ENCODE measurements around the gene ATP2A1. TPM values are rescaled to one million over a fixed set of nuclear protein-coding genes. Genes with fewer than 3 reads are reported as not detected.

Gene ATP2A1
- total and polyA plus RNA-seq, 2 of the 8 experiments (the other 6 are each of a cell fraction or from before 2014, with no cell fraction given): 1.7 to 2.4 TPM

DNA sequence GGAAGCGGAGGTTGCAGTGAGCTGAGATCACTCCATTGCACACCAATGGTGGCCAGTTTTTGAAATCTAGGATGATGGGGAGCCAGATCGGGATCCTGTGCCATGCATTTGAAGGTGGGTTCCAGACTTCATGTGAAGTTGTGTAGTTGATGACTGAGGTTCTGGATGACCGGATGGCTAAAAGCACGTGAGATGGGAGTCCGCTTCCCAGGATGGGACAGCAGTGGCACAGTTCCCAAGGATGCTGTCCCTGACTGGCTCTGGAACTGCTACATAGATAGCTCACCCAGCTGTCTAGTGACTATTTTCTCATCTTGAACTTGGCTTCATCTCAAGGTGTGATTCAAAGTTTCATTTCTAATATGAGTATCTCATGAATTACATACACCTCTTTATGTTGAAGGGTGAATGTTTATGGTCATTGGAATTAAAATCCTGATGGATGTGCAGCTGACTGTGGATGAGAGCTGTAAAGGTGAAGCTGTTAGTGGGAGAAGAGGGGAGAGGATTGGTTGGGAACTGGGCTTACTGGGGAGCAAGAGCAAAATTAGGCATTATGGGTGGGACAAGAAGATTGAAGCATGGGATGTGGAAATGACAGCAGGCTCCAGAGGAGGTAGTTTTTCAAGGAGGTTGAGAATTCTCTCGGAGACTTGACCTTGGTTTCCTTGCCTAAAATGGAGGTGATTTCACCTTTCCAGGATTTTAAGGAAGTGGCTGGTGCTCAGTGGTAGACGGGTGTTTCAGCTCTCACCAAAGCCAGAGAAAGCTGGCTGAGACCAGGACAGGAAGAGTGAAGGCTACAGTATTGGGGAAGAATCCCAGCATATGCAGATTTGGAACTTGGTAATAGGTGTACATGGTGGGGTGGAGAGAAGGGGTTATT lies 40.4 kb upstream of the ATP2A1 start:
- H3K36me3 ChIP-seq (ENCODE audit: control insufficient read depth in 2 of 4, insufficient read depth in 4 of 4, low read length in 3 of 4): peaks cover 31 to 66% (median 49%) of the 10 kb centered on the region in 4 experiments
- no peak overlapping the region for H2AK5ac ChIP-seq (ENCODE audit: low read depth, low read length)
- H4K8ac ChIP-seq (ENCODE audit: extremely low read depth, insufficient read depth, low read length): no peak overlapping the region
- WGBS, 2 experiments (ENCODE audit: extremely low coverage in 1 of 2, insufficient coverage in 1 of 2, insufficient read length in 1 of 2, insufficient replicate concordance in 2 of 2, low coverage in 1 of 2, low lambda C conversion rate in 2 of 2, missing lambda C conversion rate in 1 of 2): 95% methylated on average over 7 of the region's 7 CpGs; no CpG with 5 or more reads in 1 of the 2 experiments
- ChIA-PET POLR2A (ENCODE audit: partially characterized antibody) (interaction anchor here (0.7 to 23.4 kb wide), 11 partner anchors 2 to 112 kb away, joined by 3 to 756 read pairs (median 6); partner anchors contain the start of genes ATP2A1, ATXN2L, SH2B1 and TUFM), CTCF (ENCODE audit: partially characterized antibody) (interaction anchor here (0.6 to 4.5 kb wide), 3 partner anchors 8 to 118 kb away, joined by 3 to 26 read pairs (median 4); partner anchors contain the start of gene TUFM)
- H2BK12ac ChIP-seq (ENCODE audit: low read depth, low read length): no peak overlapping the region
- no peak overlapping the region for H3K14ac ChIP-seq (ENCODE audit: insufficient read length)
- no peak overlapping the region for H3K18ac ChIP-seq (ENCODE audit: extremely low read depth, low read length)
- no peak for FAIRE-seq
- H3K27me3 ChIP-seq (replicated peaks in 1 of 4; ENCODE audit: control insufficient read depth in 3 of 4, extremely low read depth in 1 of 4, insufficient read depth in 3 of 4, low read length in 3 of 4): no peaks in the 10 kb centered on the region
- no peak overlapping the region for H3K56ac ChIP-seq (replicated peaks; ENCODE audit: insufficient read length, low read depth, low read length)
- no peaks in the 10 kb centered on the region; the same call in 1 of the 2 replicates for H3K23me2 ChIP-seq (ENCODE audit: low read depth, low read length)
- no peak overlapping the region for H3K4me3 ChIP-seq (ENCODE audit: extremely low read depth in 1 of 4, insufficient read depth in 2 of 4, low read depth in 3 of 4, low read length in 4 of 4)
- no peak overlapping the region for H2AFZ ChIP-seq (ENCODE audit: low read length)
- H2BK5ac ChIP-seq (ENCODE audit: low read depth, low read length): no peak overlapping the region
- H3K9ac ChIP-seq (replicated peaks in 1 of 4; ENCODE audit: extremely low read depth in 1 of 4, low read depth in 3 of 4, low read length in 3 of 4): no peak overlapping the region
- no peak overlapping the region for H3K4ac ChIP-seq (replicated peaks; ENCODE audit: insufficient read length, low read depth, low read length)
- H3K4me2 ChIP-seq (ENCODE audit: insufficient read depth in 1 of 2, low read depth in 2 of 2, low read length in 2 of 2): no peak overlapping the region
- peaks cover 2 to 22% of the 10 kb centered on the region in 2 experiments for H4K20me1 ChIP-seq (replicated peaks in 1 of 2; ENCODE audit: control insufficient read depth in 1 of 2, insufficient read depth in 2 of 2, low read length in 2 of 2)
- no peaks in the 10 kb centered on the region for H3K4me1 ChIP-seq (replicated peaks in 1 of 4; ENCODE audit: control insufficient read depth in 3 of 4, insufficient read depth in 4 of 4, low read length in 3 of 4)
- no peak overlapping the region for H3K23ac ChIP-seq (ENCODE audit: insufficient read length)
- H3K79me2 ChIP-seq (ENCODE audit: control insufficient read depth in 1 of 2, insufficient read depth in 2 of 2, low read length in 2 of 2): no peaks in the 10 kb centered on the region
- no peak overlapping the region for H4K5ac ChIP-seq (ENCODE audit: insufficient read length, low read depth, low read length)
- no peak overlapping the region for H2BK120ac ChIP-seq (replicated peaks; ENCODE audit: low read depth, low read length)
- no peak for DNase-seq (ENCODE audit: low read depth in 1 of 2, low spot score in 2 of 2)
- no peaks in the 10 kb centered on the region for H3K9me3 ChIP-seq (ENCODE audit: insufficient read depth in 2 of 2, low read depth in 1 of 2, low read length in 1 of 2)
- H4K91ac ChIP-seq (replicated peaks; ENCODE audit: insufficient read length, low read length): no peak overlapping the region
- H3K79me1 ChIP-seq (ENCODE audit: low read depth, low read length): 0 out of 2 replicates have a peak, but pooled peaks cover 2% of the 10 kb centered on the region
- no peak overlapping the region for H2BK15ac ChIP-seq (ENCODE audit: low read length)
- no peak overlapping the region for H2BK20ac ChIP-seq (ENCODE audit: low read length)
- H3K27ac ChIP-seq (ENCODE audit: low read depth, low read length): no peak overlapping the region
- TF ChIP-seq HDAC6 (IDR thresholded peaks at IDR 0.05; ENCODE audit: low read depth, low read length): no peak

Measured in H1 (cell line).